Activated CD4-positive, alpha-beta T cell treated with anti-CD3 and anti-CD28 coated beads, Interleukin-10, Interleukin-2, amounts not matched to agents 100 ng/mL and 50 ng/mL, durations not matched to agents 16 hours and 8 hours (primary cell): ENCODE measurements around the gene GPC1.

Experiments used
- DNase-seq: peaks from one replicate; pipeline ENCODE4 v3.0.0-alpha.2; 2020

GPC1 gene

GRCh38 chr2:240443891-240444301, 8.4 kb downstream of the GPC1 start:
- no peak for DNase-seq

- no peak for DNase-seq
Observed at GRCh38 chr2:240444464-240444863, 9.0 kb downstream of the GPC1 start.

GRCh38 chr2:240445961-240446663, 10.6 kb downstream of the GPC1 start:
- no peak for DNase-seq

- DNase-seq: no peak
Observed at GRCh38 chr2:240446664-240447175, 11.3 kb downstream of the GPC1 start.

- no peak for DNase-seq
Observed at GRCh38 chr2:240447331-240447730, 11.9 kb downstream of the GPC1 start.

- no peak for DNase-seq
Observed at GRCh38 chr2:240447934-240448333, 12.5 kb downstream of the GPC1 start.

GRCh38 chr2:240448387-240449274, 13.2 kb downstream of the GPC1 start:
- no peak for DNase-seq

- DNase-seq: no peak
Observed at GRCh38 chr2:240449764-240450531, 14.5 kb downstream of the GPC1 start.

- no peak for DNase-seq
Observed at GRCh38 chr2:240450532-240451107, 15.2 kb downstream of the GPC1 start.

GRCh38 chr2:240451108-240451611, 15.7 kb downstream of the GPC1 start:
- no peak for DNase-seq

GRCh38 chr2:240451791-240452461, 16.5 kb downstream of the GPC1 start:
- no peak for DNase-seq

GRCh38 chr2:240452462-240453256, 17.2 kb downstream of the GPC1 start:
- no peak for DNase-seq

- DNase-seq: no peak
Observed at GRCh38 chr2:240453461-240454105, 18.1 kb downstream of the GPC1 start.

- DNase-seq: no peak
Observed at GRCh38 chr2:240454106-240454901, 18.8 kb downstream of the GPC1 start.

GRCh38 chr2:240455272-240455646, 19.8 kb downstream of the GPC1 start:
- no peak for DNase-seq

GRCh38 chr2:240455647-240456446, 20.4 kb downstream of the GPC1 start:
- DNase-seq: no peak

GRCh38 chr2:240456447-240457222, 21.2 kb downstream of the GPC1 start:
- no peak for DNase-seq
